H1 (cell line): ENCODE measurements around the gene TRIM7. TPM values are rescaled to one million over a fixed set of nuclear protein-coding genes. Genes with fewer than 3 reads are reported as not detected.
A peak's percentile ranks its signal among the peaks of the same experiment; 100 is the strongest.

Source experiments
- RXRA ChIP-seq: IDR thresholded peaks from 2 replicates; pipeline ENCODE4 v1.6.1; 2011; ENCODE audit warnings: low read depth, mild to moderate bottlenecking, low read length, moderate library complexity; ENCODE audit not compliant: insufficient read depth
- SIN3A ChIP-seq, 2 experiments: IDR thresholded peaks in 1 of 2; conservative IDR thresholded peaks in 1 of 2; 2 replicates each; pipeline ENCODE4 v1.6.1; 2011 to 2012; ENCODE audit warnings: low read length in 2 of 2, improper control_type of control experiment in 1 of 2, low read depth in 1 of 2, mild to moderate bottlenecking in 1 of 2
- polyA plus RNA-seq, 7 experiments: library from polyadenylated mRNA; depleted of rRNA in 3 of 7; stranded (reverse) in 5 of 7; unstranded in 2 of 7; fragments of >200 nt in 5 of 7; fragments of 200-250 nt in 2 of 7; gene quantifications; 1 replicate in 5 of 7; 2 replicates in 1 of 7; 4 replicates in 1 of 7; pipeline versions ENCODE4 v1.2.1 to v1.2.3, GENCODE V29; 2011 to 2013; ENCODE audit warnings: missing spikeins in 2 of 7, mixed read lengths in 2 of 7
- total RNA-seq: library from RNA; stranded (reverse); fragmentation: NEBNext Ultra II Directional; extraction: Animal tissue kit (Norgen Biotek cat#: 25700); gene quantifications from 2 replicates; pipeline ENCODE4 v1.2.1, GENCODE V29; 2021
- TF ChIP-seq, protein P1 (sequence below): IDR thresholded peaks from 2 replicates; pipeline ENCODE4 v1.6.1; 2012; ENCODE audit warnings: inconsistent platforms

TRIM7 gene
- total and polyA plus RNA-seq, 2 of the 8 experiments (the other 6 are each of a cell fraction or from before 2014, with no cell fraction given), result 0.36 to 0.47 TPM

DNA sequence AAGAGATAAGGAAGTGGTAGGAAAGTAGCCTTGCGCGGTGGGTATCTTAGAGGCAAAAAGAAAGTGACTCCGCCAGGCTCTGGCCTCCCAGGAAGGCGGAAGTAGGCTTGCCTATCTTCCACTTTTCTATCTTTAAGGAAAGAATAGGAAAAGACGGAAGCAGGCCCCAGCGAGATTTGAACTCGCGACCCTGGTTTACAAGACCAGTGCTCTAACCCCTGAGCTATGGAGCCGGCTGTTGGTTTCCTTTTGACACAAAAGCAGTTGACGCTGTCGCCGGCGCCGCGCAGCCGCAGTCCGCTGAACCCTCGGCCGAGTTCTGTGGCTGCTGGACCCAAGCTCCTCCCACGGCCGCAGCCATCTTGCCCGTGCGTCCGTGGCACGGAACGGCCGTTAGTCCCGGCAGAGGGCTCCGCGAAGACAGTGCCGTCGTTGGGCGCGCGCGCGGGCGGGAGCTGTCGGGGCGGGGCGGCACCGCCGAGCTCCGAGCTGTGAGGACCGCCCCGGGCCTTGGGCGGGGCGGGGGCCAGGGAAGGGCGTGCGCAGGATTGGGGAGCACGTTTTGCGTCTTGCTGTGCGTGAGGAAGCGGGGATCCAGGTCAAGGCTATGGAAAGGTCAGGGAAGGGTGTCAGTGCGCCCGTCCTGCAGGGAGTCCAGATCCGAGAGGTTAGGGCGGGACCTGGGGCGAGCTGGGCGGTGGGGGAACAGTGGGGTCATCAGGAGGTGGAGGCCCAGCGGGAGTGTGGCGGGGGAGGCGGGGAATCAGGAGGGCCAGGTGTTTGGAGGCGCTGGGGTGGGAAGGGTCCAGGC, 13.3 kb downstream of the TRIM7 start (continued):
- TF ChIP-seq, protein P1, sequence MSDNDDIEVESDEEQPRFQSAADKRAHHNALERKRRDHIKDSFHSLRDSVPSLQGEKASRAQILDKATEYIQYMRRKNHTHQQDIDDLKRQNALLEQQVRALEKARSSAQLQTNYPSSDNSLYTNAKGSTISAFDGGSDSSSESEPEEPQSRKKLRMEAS, result peak; percentile 61; the same call in 1 of the 2 replicates
- TF ChIP-seq RXRA, result no peak
- TF ChIP-seq SIN3A (conservative IDR thresholded peaks at IDR 0.05 in 1 of 2, IDR thresholded peaks at IDR 0.05 in 1 of 2; ENCODE audit: low read depth in 1 of 2, low read length in 2 of 2), result peak in 1 of 2 experiments; percentile 91; a peak in 2 of 4 replicates
